ENCODE measurements around the gene AKNAD1. TPM values are rescaled to one million over a fixed set of nuclear protein-coding genes. Genes with fewer than 3 reads are reported as not detected.

Gene AKNAD1
- total RNA-seq, 4 donors from 2014 or later = 2.2 to 6.5 (median 2.7) TPM; not detected in 1

GRCh38 chr1:108829498-108829916 is 27.4 kb downstream of the AKNAD1 start:
- no peak overlapping the region for H3K4me3 ChIP-seq
- TF ChIP-seq EP300 (IDR thresholded peaks at IDR 0.05) = no peak
- TF ChIP-seq POLR2AphosphoS5 (IDR thresholded peaks at IDR 0.05) = no peak
- no peak for TF ChIP-seq POLR2A (IDR thresholded peaks at IDR 0.05)
- TF ChIP-seq, protein P1, sequence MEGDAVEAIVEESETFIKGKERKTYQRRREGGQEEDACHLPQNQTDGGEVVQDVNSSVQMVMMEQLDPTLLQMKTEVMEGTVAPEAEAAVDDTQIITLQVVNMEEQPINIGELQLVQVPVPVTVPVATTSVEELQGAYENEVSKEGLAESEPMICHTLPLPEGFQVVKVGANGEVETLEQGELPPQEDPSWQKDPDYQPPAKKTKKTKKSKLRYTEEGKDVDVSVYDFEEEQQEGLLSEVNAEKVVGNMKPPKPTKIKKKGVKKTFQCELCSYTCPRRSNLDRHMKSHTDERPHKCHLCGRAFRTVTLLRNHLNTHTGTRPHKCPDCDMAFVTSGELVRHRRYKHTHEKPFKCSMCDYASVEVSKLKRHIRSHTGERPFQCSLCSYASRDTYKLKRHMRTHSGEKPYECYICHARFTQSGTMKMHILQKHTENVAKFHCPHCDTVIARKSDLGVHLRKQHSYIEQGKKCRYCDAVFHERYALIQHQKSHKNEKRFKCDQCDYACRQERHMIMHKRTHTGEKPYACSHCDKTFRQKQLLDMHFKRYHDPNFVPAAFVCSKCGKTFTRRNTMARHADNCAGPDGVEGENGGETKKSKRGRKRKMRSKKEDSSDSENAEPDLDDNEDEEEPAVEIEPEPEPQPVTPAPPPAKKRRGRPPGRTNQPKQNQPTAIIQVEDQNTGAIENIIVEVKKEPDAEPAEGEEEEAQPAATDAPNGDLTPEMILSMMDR (IDR thresholded peaks at IDR 0.05) = no peak
- H3K27ac ChIP-seq = peak overlapping the region; percentile 89
- H3K4me1 ChIP-seq = peaks cover 48% of the 10 kb centered on the region
- WGBS = 60% methylated on average over 6 of the region's 6 CpGs
- H3K36me3 ChIP-seq = no peaks in the 10 kb centered on the region
- no peak for DNase-seq (ENCODE audit: low spot score in 2 of 2)
- no peaks in the 10 kb centered on the region for H3K27me3 ChIP-seq
- no peaks in the 10 kb centered on the region for H3K9me3 ChIP-seq

- DNase-seq (ENCODE audit: low spot score in 2 of 2) = peak; percentile 89
- Histone ChIP-seq H3K4me1 (peaks cover 48% of the 10 kb centered on the region), H3K36me3 (no peaks in the 10 kb centered on the region), H3K27ac (peak overlapping the region; percentile 89), H3K27me3 (no peaks in the 10 kb centered on the region), H3K4me3 (peak overlapping the region; percentile 22), H3K9me3 (no peaks in the 10 kb centered on the region)
- WGBS = 10% methylated on average over 12 of the region's 12 CpGs
- TF ChIP-seq POLR2AphosphoS5 (IDR thresholded peaks at IDR 0.05) (peak in 2 of 3 donors; percentile 47 to 61), EP300 (IDR thresholded peaks at IDR 0.05) (peak; percentile 37), POLR2A (IDR thresholded peaks at IDR 0.05) (no peak)
- TF ChIP-seq, protein P1 (IDR thresholded peaks at IDR 0.05) = peak; percentile 58 to 80
Measured at GRCh38 chr1:108828074-108828961, 28.6 kb downstream of the AKNAD1 start.

- WGBS = 34% methylated on average over 3 of the region's 3 CpGs
- no peak for TF ChIP-seq POLR2A (IDR thresholded peaks at IDR 0.05)
- TF ChIP-seq POLR2AphosphoS5 (IDR thresholded peaks at IDR 0.05) = no peak
- TF ChIP-seq, protein P1 (IDR thresholded peaks at IDR 0.05) = no peak
- no peak for TF ChIP-seq EP300 (IDR thresholded peaks at IDR 0.05)
- H3K27ac ChIP-seq = peak overlapping the region; percentile 0
Measured at GRCh38 chr1:108826081-108826635, 30.7 kb downstream of the AKNAD1 start.

DNA sequence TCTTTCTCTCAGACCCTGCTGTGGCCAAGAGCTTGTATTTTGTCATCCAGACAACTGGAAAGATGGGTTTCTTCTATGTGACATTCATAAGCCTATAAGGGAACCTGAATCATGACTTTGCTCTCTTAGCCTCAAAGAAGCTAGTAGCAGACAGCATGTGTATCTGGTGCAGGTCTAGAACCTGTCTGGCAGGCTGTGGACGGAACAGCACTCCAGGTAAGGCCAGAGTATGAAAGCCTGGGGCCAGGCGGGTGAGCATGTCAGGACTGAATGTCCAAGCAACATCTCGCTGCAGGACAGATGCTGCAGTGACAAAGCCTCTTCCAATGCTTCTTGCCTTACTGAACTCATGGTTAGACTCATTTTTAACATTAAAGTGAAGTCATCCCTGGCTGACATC is 32.8 kb downstream of the AKNAD1 start:
- H3K4me3 ChIP-seq = no peak overlapping the region
- 56% methylated on average over 3 of the region's 3 CpGs for WGBS
- H3K36me3 ChIP-seq = no peaks in the 10 kb centered on the region
- no peaks in the 10 kb centered on the region for H3K9me3 ChIP-seq
- TF ChIP-seq POLR2AphosphoS5 (IDR thresholded peaks at IDR 0.05) (no peak), POLR2A (IDR thresholded peaks at IDR 0.05) (no peak), EP300 (IDR thresholded peaks at IDR 0.05) (no peak)
- TF ChIP-seq, protein P1 (IDR thresholded peaks at IDR 0.05) = no peak
- no peaks in the 10 kb centered on the region for H3K27me3 ChIP-seq
- DNase-seq (ENCODE audit: low spot score in 2 of 2) = no peak
- H3K4me1 ChIP-seq = peaks cover 24% of the 10 kb centered on the region
- no peak overlapping the region for H3K27ac ChIP-seq

More at GRCh38 chr1:108826081-108826635, 30.7 kb downstream of the AKNAD1 start:
- no peaks in the 10 kb centered on the region for H3K27me3 ChIP-seq
- no peak overlapping the region for H3K4me3 ChIP-seq
- no peak for DNase-seq (ENCODE audit: low spot score in 2 of 2)
- no peaks in the 10 kb centered on the region for H3K9me3 ChIP-seq
- no peaks in the 10 kb centered on the region for H3K36me3 ChIP-seq
- H3K4me1 ChIP-seq = peaks cover 41% of the 10 kb centered on the region

DNA sequence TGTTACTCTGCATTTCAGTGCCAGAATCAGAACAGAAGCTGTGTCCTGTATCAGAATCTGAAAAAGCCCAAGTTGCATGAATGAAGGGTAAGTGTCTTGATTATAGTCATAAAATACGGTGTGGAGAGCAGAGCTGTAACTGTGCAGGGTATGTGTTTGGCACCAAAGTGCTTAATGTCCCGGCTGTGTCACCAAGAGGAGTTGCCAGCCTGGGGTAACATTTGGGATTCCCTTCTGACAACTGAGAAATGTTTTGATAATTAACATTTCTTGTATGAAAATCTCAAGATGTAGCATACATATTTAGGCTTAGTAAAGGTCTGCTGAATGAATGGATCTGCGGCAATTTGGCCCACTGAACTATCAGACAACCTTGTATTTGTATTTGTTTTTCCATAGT is 33.3 kb downstream of the AKNAD1 start:
- no peaks in the 10 kb centered on the region for H3K27me3 ChIP-seq
- H3K27ac ChIP-seq = no peak overlapping the region
- H3K9me3 ChIP-seq = no peaks in the 10 kb centered on the region
- H3K36me3 ChIP-seq = no peaks in the 10 kb centered on the region
- peaks cover 20% of the 10 kb centered on the region for H3K4me1 ChIP-seq
- 68% methylated on average over 3 of the region's 3 CpGs for WGBS
- DNase-seq (ENCODE audit: low spot score in 2 of 2) = no peak
- H3K4me3 ChIP-seq = no peak overlapping the region
- no peak for TF ChIP-seq POLR2AphosphoS5 (IDR thresholded peaks at IDR 0.05)
- no peak for TF ChIP-seq POLR2A (IDR thresholded peaks at IDR 0.05)
- TF ChIP-seq, protein P1 (IDR thresholded peaks at IDR 0.05) = no peak
- TF ChIP-seq EP300 (IDR thresholded peaks at IDR 0.05) = no peak

Measured in suprapubic skin (tissue), 4 donors.